ENCODE data around the gene SPTBN2.

DNA sequence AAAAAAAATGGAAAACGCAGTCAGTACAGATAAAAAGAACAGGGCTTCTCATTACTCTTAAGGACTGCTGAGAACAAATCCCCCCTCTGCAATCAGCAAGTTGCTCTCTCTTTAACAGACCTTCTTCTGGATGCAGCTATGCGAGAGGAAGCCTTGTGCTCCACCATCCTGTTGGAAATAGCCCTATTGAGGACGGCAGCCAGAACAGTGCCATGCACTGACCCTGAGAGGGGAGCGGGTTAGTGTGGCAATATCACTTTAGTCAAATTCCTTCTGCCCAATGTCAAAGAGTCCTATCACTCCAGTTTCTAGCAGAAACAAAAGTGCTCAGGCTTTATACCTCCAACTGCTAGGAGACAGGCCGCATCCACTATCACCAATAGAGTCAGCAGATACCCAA lies 58.2 kb downstream of the SPTBN2 start:
- TF ChIP-seq CTCF (IDR thresholded peaks at IDR 0.05) (no peak), POLR2AphosphoS5 (IDR thresholded peaks at IDR 0.05; ENCODE audit: low read depth, low read length) (no peak), SIN3A (IDR thresholded peaks at IDR 0.05; ENCODE audit: borderline replicate concordance, insufficient read depth, low read depth, low read length) (no peak), TCF7L2 (IDR thresholded peaks at IDR 0.05; ENCODE audit: low read depth, low read length) (no peak)
- TF ChIP-seq, protein P1, sequence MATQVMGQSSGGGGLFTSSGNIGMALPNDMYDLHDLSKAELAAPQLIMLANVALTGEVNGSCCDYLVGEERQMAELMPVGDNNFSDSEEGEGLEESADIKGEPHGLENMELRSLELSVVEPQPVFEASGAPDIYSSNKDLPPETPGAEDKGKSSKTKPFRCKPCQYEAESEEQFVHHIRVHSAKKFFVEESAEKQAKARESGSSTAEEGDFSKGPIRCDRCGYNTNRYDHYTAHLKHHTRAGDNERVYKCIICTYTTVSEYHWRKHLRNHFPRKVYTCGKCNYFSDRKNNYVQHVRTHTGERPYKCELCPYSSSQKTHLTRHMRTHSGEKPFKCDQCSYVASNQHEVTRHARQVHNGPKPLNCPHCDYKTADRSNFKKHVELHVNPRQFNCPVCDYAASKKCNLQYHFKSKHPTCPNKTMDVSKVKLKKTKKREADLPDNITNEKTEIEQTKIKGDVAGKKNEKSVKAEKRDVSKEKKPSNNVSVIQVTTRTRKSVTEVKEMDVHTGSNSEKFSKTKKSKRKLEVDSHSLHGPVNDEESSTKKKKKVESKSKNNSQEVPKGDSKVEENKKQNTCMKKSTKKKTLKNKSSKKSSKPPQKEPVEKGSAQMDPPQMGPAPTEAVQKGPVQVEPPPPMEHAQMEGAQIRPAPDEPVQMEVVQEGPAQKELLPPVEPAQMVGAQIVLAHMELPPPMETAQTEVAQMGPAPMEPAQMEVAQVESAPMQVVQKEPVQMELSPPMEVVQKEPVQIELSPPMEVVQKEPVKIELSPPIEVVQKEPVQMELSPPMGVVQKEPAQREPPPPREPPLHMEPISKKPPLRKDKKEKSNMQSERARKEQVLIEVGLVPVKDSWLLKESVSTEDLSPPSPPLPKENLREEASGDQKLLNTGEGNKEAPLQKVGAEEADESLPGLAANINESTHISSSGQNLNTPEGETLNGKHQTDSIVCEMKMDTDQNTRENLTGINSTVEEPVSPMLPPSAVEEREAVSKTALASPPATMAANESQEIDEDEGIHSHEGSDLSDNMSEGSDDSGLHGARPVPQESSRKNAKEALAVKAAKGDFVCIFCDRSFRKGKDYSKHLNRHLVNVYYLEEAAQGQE (IDR thresholded peaks at IDR 0.05; ENCODE audit: insufficient read depth in 1 of 2, low read depth in 2 of 2, low read length in 1 of 2) = no peak
